ENCODE measurements around the gene DOCK8.

GRCh38 chr9:370086-370485, 155.4 kb downstream of the DOCK8 start:
- TF ChIP-seq CTCF (conservative IDR thresholded peaks at IDR 0.05; ENCODE audit: low read depth, low read length) (no peak), SMC3 (IDR thresholded peaks at IDR 0.05; ENCODE audit: low read depth, low read length) (no peak), POLR2A (IDR thresholded peaks at IDR 0.05; ENCODE audit: low read depth, low read length) (no peak), ELK1 (IDR thresholded peaks at IDR 0.05; ENCODE audit: borderline replicate concordance, low read depth, low read length) (no peak), CHD1 (IDR thresholded peaks at IDR 0.05; ENCODE audit: low read depth, low read length) (no peak), MAFK (IDR thresholded peaks at IDR 0.05; ENCODE audit: low read depth, low read length) (no peak), USF2 (IDR thresholded peaks at IDR 0.05; ENCODE audit: low read depth, low read length) (no peak)
